HEK293 (cell line): ENCODE data around the gene MAP1S.
A peak's percentile ranks its signal among the peaks of the same experiment; 100 is the strongest.
"Not testable (repeated sequence)": the region's sequence is repeated elsewhere in the genome, so short reads cannot be mapped to it uniquely, and the experiment has no call there.

Experiments used
- CTCF ChIA-PET: fragments of 350-600 bp; formaldehyde crosslinking; extraction: SDS; loops from one replicate; lab custom pipeline; 2021; ENCODE audit warnings: antibody characterized with exemption; lab: Yijun Ruan, JAX
- POLR2A ChIA-PET: fragments of 300-600 bp; formaldehyde crosslinking; extraction: SDS; loops from one replicate; lab custom pipeline; 2020; ENCODE audit warnings: antibody characterized with exemption, inconsistent platforms; lab: Yijun Ruan, JAX
- H3K27ac ChIP-seq: fragments of 200-500 bp; sonication (Bioruptor generic); 2 replicates; pipeline ENCODE4 v1.5.1; 2014; ENCODE audit warnings: low read depth, low read length, control low read depth, inconsistent platforms; ENCODE audit errors: extremely low read depth
- H3K36me3 ChIP-seq, 2 experiments: fragments of 200-500 bp in 1 of 2; sonication (Bioruptor generic) in 1 of 2; 1 replicate in 1 of 2; 2 replicates in 1 of 2; pipeline ENCODE4 v1.5.1; 2014 to 2017; ENCODE audit warnings: inconsistent platforms in 2 of 2, low read length in 2 of 2; ENCODE audit not compliant: control insufficient read depth in 2 of 2, insufficient read depth in 1 of 2
- H3K4me1 ChIP-seq: fragments of 200-500 bp; sonication (Bioruptor generic); 2 replicates; pipeline ENCODE4 v1.5.1; 2014; ENCODE audit warnings: mild to moderate bottlenecking, low read length, inconsistent platforms; ENCODE audit not compliant: control insufficient read depth, insufficient read depth
- H3K4me3 ChIP-seq: 2 replicates; pipeline ENCODE4 v1.5.1; 2011; ENCODE audit warnings: low read depth, mild to moderate bottlenecking, control low read depth, low read length, moderate library complexity
- H3K9me3 ChIP-seq: fragments of 200-500 bp; sonication (Bioruptor generic); 2 replicates; pipeline ENCODE4 v1.5.1; 2014; ENCODE audit warnings: low read depth, low read length, inconsistent platforms; ENCODE audit not compliant: control insufficient read depth, insufficient read depth
- BCL11B ChIP-seq: fragments of 450-650 bp; formaldehyde crosslinking; IDR thresholded peaks from 2 replicates; pipeline ENCODE4 v1.5.1; 2016; ENCODE audit warnings: low read depth, missing biosample characterization, missing genetic modification characterization
- GLIS2 ChIP-seq: fragments of 450-650 bp; formaldehyde crosslinking; IDR thresholded peaks from 2 replicates; pipeline ENCODE4 v1.5.1; 2016; ENCODE audit warnings: missing biosample characterization, missing genetic modification characterization
- KLF16 ChIP-seq: fragments of 450-650 bp; formaldehyde crosslinking; IDR thresholded peaks from 2 replicates; pipeline ENCODE4 v1.5.1; 2017; ENCODE audit warnings: missing biosample characterization, missing genetic modification characterization
- KLF8 ChIP-seq: fragments of 450-650 bp; formaldehyde crosslinking; IDR thresholded peaks from 2 replicates; pipeline ENCODE4 v1.5.1; 2016; ENCODE audit warnings: missing biosample characterization, missing genetic modification characterization
- MYNN ChIP-seq: fragments of 450-650 bp; formaldehyde crosslinking; IDR thresholded peaks from 2 replicates; pipeline ENCODE4 v1.5.1; 2016; ENCODE audit warnings: missing biosample characterization, missing genetic modification characterization, borderline replicate concordance
- ZBTB6 ChIP-seq: fragments of 450-650 bp; formaldehyde crosslinking; IDR thresholded peaks from 2 replicates; pipeline ENCODE4 v1.5.1; 2017; ENCODE audit warnings: missing biosample characterization, missing genetic modification characterization
- ZNF239 ChIP-seq: fragments of 450-650 bp; formaldehyde crosslinking; IDR thresholded peaks from 2 replicates; pipeline ENCODE4 v1.5.1; 2016; ENCODE audit warnings: missing biosample characterization, missing genetic modification characterization
- ZNF449 ChIP-seq: fragments of 450-650 bp; formaldehyde crosslinking; IDR thresholded peaks from 2 replicates; pipeline ENCODE4 v1.5.1; 2017; ENCODE audit warnings: missing biosample characterization, mild to moderate bottlenecking, missing genetic modification characterization, moderate library complexity
- ZNF521 ChIP-seq: fragments of 450-650 bp; formaldehyde crosslinking; IDR thresholded peaks from 2 replicates; pipeline ENCODE4 v1.5.1; 2017; ENCODE audit warnings: missing biosample characterization, mild to moderate bottlenecking, missing genetic modification characterization
- ZNF580 ChIP-seq: fragments of 450-650 bp; formaldehyde crosslinking; IDR thresholded peaks from 2 replicates; pipeline ENCODE4 v1.5.1; 2016; ENCODE audit warnings: missing biosample characterization, missing genetic modification characterization
- ZNF768 ChIP-seq: fragments of 450-650 bp; formaldehyde crosslinking; IDR thresholded peaks from 2 replicates; pipeline ENCODE4 v1.5.1; 2018; ENCODE audit warnings: missing biosample characterization, mild to moderate bottlenecking, missing genetic modification characterization

MAP1S gene

GRCh38 chr19:17778968-17779929 is 60.0 kb downstream of the MAP1S start (continued):
- TF ChIP-seq GLIS2 (tag by site-specific recombination) (peak; percentile 16; the same call in 1 of the 2 replicates), MYNN (tag by site-specific recombination) (no peak), KLF8 (tag by site-specific recombination) (peak; percentile 71; the same call in 1 of the 2 replicates), ZNF521 (no peak)

GRCh38 chr19:17780781-17781180 is 61.5 kb downstream of the MAP1S start:
- TF ChIP-seq KLF16 (no peak), ZNF580 (tag by site-specific recombination) (peak; percentile 86; the same call in 1 of the 2 replicates), ZNF239 (tag by site-specific recombination) (no peak), ZBTB6 (tag by site-specific recombination) (no peak)
- H3K4me3 ChIP-seq, result no peak overlapping the region
- ChIA-PET POLR2A (no interaction called here), CTCF (interaction anchor here (0.6 to 1.4 kb wide), 2 partner anchors 22 to 75 kb away, joined by 3 to 4 read pairs; no protein-coding TSS in a partner anchor)
- no peaks in the 10 kb centered on the region for H3K9me3 ChIP-seq
- no peaks in the 10 kb centered on the region for H3K36me3 ChIP-seq
- H3K27ac ChIP-seq, result no peak overlapping the region
- no peaks in the 10 kb centered on the region for H3K4me1 ChIP-seq

GRCh38 chr19:17783721-17784120 is 64.4 kb downstream of the MAP1S start:
- TF ChIP-seq ZNF768, result peak; percentile 94; the same call in 1 of the 2 replicates
- TF ChIP-seq ZNF449 (tag by site-specific recombination), result 0 out of 2 replicates have a peak, but pooled peaks have one; percentile 37
- 0 out of 2 replicates have a peak, but pooled peaks have one; percentile 11 for TF ChIP-seq BCL11B
- TF ChIP-seq, all 188 proteins: peak for 3; not testable (repeated sequence) for 185
- H3K4me1 ChIP-seq, H3K9me3 ChIP-seq, H3K27ac ChIP-seq, H3K4me3 ChIP-seq, H3K36me3 ChIP-seq: not testable (repeated sequence)
- CTCF ChIA-PET, result interaction anchor here (0.5 to 3.2 kb wide), 13 partner anchors 9 to 1036 kb away, joined by 3 to 12 read pairs (median 5); partner anchors contain the start of gene RPL18A
- POLR2A ChIA-PET, result interaction anchor here (0.7 kb wide), 1 partner anchor 35 kb away, joined by 3 read pairs; no protein-coding TSS in a partner anchor
